ENCODE results near the gene MTMR4.

DNA sequence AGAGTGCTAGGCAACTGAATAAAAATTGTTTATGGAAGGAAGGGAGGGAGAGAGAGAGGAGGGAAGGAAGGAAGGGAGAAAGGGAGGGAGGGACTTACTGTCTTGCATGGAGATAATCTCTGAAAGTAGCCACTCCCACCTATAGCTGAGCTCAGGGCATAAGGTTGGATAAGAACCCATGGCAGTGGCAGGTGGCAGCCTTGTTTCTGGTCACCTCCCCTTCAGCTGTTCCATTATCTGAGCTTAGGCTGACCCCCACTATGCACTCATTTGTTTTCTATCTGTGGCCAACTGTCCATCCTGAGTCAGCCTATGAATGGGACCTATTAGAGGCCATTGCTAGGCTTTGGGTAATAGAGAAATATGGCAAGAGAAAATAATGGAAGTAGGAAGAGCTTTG lies 25.3 kb upstream of the MTMR4 start:
- TF ChIP-seq, protein P1, sequence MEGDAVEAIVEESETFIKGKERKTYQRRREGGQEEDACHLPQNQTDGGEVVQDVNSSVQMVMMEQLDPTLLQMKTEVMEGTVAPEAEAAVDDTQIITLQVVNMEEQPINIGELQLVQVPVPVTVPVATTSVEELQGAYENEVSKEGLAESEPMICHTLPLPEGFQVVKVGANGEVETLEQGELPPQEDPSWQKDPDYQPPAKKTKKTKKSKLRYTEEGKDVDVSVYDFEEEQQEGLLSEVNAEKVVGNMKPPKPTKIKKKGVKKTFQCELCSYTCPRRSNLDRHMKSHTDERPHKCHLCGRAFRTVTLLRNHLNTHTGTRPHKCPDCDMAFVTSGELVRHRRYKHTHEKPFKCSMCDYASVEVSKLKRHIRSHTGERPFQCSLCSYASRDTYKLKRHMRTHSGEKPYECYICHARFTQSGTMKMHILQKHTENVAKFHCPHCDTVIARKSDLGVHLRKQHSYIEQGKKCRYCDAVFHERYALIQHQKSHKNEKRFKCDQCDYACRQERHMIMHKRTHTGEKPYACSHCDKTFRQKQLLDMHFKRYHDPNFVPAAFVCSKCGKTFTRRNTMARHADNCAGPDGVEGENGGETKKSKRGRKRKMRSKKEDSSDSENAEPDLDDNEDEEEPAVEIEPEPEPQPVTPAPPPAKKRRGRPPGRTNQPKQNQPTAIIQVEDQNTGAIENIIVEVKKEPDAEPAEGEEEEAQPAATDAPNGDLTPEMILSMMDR (IDR thresholded peaks at IDR 0.05): no peak
- TF ChIP-seq POLR2A (IDR thresholded peaks at IDR 0.05) (no peak), EP300 (IDR thresholded peaks at IDR 0.05) (no peak)
